Measurements from ENCODE around the gene PDCD2L. TPM values are rescaled to one million over a fixed set of nuclear protein-coding genes. Genes with fewer than 3 reads are reported as not detected.
"Not testable (repeated sequence)": the region's sequence is repeated elsewhere in the genome, so short reads cannot be mapped to it uniquely, and the experiment has no call there.

PDCD2L gene
- total RNA-seq, 1 experiment from 2014 or later, result 43.4 TPM

DNA sequence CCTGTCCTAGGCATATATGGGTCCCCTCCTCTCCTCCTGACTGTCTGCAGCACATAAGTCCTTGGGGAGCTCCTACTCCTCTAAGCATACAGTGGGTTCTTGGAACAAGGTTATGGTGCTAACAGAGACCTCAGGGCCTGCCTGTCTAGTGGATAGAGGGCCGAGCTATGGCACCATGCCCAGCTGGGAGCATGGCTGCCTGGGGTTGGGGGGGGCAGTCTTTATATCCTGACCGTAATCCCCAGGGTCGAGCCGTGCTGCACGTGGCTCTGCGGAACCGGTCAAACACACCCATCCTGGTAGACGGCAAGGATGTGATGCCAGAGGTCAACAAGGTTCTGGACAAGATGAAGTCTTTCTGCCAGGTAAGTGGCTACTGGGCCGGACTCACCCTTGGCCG is 35.9 kb upstream of the PDCD2L start:
- Mint-ChIP-seq H3K9me3 (no peaks in the 10 kb centered on the region), H3K4me1 (peaks cover 26% of the 10 kb centered on the region), H3K36me3 (peaks cover 49% of the 10 kb centered on the region), H3K4me3 (no peak overlapping the region), H3K27ac (no peak overlapping the region), H3K27me3 (ENCODE audit: low read depth) (no peaks in the 10 kb centered on the region)
- ATAC-seq, result no peak
- DNase-seq (ENCODE audit: low spot score), result no peak
- TF ChIP-seq, protein P1, sequence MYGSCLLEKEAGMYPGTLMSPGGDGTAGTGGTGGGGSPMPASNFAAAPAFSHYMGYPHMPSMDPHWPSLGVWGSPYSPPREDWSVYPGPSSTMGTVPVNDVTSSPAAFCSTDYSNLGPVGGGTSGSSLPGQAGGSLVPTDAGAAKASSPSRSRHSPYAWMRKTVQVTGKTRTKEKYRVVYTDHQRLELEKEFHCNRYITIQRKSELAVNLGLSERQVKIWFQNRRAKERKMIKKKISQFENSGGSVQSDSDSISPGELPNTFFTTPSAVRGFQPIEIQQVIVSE (CRISPR knock-in tag; IDR thresholded peaks at IDR 0.05; ENCODE audit: borderline replicate concordance), result no peak
- TF ChIP-seq MYBL2 (CRISPR knock-in tag; IDR thresholded peaks at IDR 0.05), result no peak
- TF ChIP-seq, protein P2, sequence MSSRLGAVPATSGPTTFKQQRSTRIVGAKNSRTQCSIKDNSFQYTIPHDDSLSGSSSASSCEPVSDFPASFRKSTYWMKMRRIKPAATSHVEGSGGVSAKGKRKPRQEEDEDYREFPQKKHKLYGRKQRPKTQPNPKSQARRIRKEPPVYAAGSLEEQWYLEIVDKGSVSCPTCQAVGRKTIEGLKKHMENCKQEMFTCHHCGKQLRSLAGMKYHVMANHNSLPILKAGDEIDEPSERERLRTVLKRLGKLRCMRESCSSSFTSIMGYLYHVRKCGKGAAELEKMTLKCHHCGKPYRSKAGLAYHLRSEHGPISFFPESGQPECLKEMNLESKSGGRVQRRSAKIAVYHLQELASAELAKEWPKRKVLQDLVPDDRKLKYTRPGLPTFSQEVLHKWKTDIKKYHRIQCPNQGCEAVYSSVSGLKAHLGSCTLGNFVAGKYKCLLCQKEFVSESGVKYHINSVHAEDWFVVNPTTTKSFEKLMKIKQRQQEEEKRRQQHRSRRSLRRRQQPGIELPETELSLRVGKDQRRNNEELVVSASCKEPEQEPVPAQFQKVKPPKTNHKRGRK (CRISPR knock-in tag; IDR thresholded peaks at IDR 0.05; ENCODE audit: borderline replicate concordance), result no peak
- CTCF ChIA-PET, result interaction anchor here (1.9 kb wide), 1 partner anchor 9 kb away, joined by 6 read pairs; no protein-coding TSS in a partner anchor
- POLR2A ChIA-PET, result interaction anchor here (0.6 kb wide), 1 partner anchor 9 kb away, joined by 3 read pairs; no protein-coding TSS in a partner anchor

GRCh38 chr19:34369166-34369565 is 35.0 kb upstream of the PDCD2L start:
- ATAC-seq; POLR2A ChIA-PET; DNase-seq (ENCODE audit: low spot score); H3K4me3 Mint-ChIP-seq; H3K9me3 Mint-ChIP-seq; H3K27ac Mint-ChIP-seq; H3K27me3 Mint-ChIP-seq (ENCODE audit: low read depth): not testable (repeated sequence)
- Mint-ChIP-seq H3K36me3 (peaks cover 54% of the 10 kb centered on the region), H3K4me1 (peaks cover 24% of the 10 kb centered on the region)
- CTCF ChIA-PET, result interaction anchor here (1.9 kb wide), 1 partner anchor 10 kb away, joined by 6 read pairs; no protein-coding TSS in a partner anchor

- Mint-ChIP-seq H3K4me1 (peaks cover 17% of the 10 kb centered on the region), H3K9me3 (no peaks in the 10 kb centered on the region), H3K27ac (0 out of 2 replicates have a peak overlapping the region, but pooled peaks have one; percentile 60), H3K27me3 (ENCODE audit: low read depth) (no peaks in the 10 kb centered on the region), H3K36me3 (peaks cover 63% of the 10 kb centered on the region), H3K4me3 (no peak overlapping the region)
- POLR2A ChIA-PET, result no interaction called here
- no peak for DNase-seq (ENCODE audit: low spot score)
- TF ChIP-seq ZNF232 (CRISPR knock-in tag; IDR thresholded peaks at IDR 0.05), result no peak
- no peak for TF ChIP-seq EMX1 (CRISPR knock-in tag; IDR thresholded peaks at IDR 0.05)
- TF ChIP-seq KAT7 (CRISPR knock-in tag; IDR thresholded peaks at IDR 0.05; ENCODE audit: borderline replicate concordance), result no peak
- ATAC-seq, result no peak
- CTCF ChIA-PET, result interaction anchor here (1.9 kb wide), 1 partner anchor 11 kb away, joined by 6 read pairs; no protein-coding TSS in a partner anchor
These were observed 34.1 kb upstream of the PDCD2L start for GRCh38 chr19:34370117-34370516.

GRCh38 chr19:34370983-34371382 is 33.2 kb upstream of the PDCD2L start:
- H3K4me1 Mint-ChIP-seq, result peaks cover 12% of the 10 kb centered on the region
- no peaks in the 10 kb centered on the region for H3K27me3 Mint-ChIP-seq (ENCODE audit: low read depth)
- DNase-seq (ENCODE audit: low spot score) (no peak), ATAC-seq (no peak)
- no peaks in the 10 kb centered on the region for H3K9me3 Mint-ChIP-seq
- H3K27ac Mint-ChIP-seq, result peak overlapping the region; percentile 7; the same call in 1 of the 2 replicates
- no peak overlapping the region for H3K4me3 Mint-ChIP-seq
- no peak for TF ChIP-seq NR1H2 (CRISPR knock-in tag; IDR thresholded peaks at IDR 0.05)
- no peak for TF ChIP-seq ZNF232 (CRISPR knock-in tag; IDR thresholded peaks at IDR 0.05)
- TF ChIP-seq ZNF396 (CRISPR knock-in tag; IDR thresholded peaks at IDR 0.05; ENCODE audit: borderline replicate concordance), result no peak
- TF ChIP-seq JUN (CRISPR knock-in tag; IDR thresholded peaks at IDR 0.05), result no peak
- no peak for TF ChIP-seq GABPB1 (CRISPR knock-in tag; IDR thresholded peaks at IDR 0.05)
- no peak for TF ChIP-seq FOXP1 (CRISPR knock-in tag; IDR thresholded peaks at IDR 0.05; ENCODE audit: borderline replicate concordance)
- no peak for TF ChIP-seq IRF1 (CRISPR knock-in tag; IDR thresholded peaks at IDR 0.05)
- TF ChIP-seq, protein P1 (CRISPR knock-in tag; IDR thresholded peaks at IDR 0.05; ENCODE audit: borderline replicate concordance), result no peak
- TF ChIP-seq TP53 (CRISPR knock-in tag; IDR thresholded peaks at IDR 0.05), result no peak
- TF ChIP-seq ELF4 (CRISPR knock-in tag; IDR thresholded peaks at IDR 0.05; ENCODE audit: low read depth), result no peak
- TF ChIP-seq ZNF121 (CRISPR knock-in tag; IDR thresholded peaks at IDR 0.05), result no peak
- no peak for TF ChIP-seq GRHL2 (CRISPR knock-in tag; IDR thresholded peaks at IDR 0.05; ENCODE audit: insufficient replicate concordance, severe bottlenecking)
- TF ChIP-seq ZNF263 (CRISPR knock-in tag; IDR thresholded peaks at IDR 0.05; ENCODE audit: low read depth), result no peak
- TF ChIP-seq TCF7 (CRISPR knock-in tag; IDR thresholded peaks at IDR 0.05; ENCODE audit: low read depth), result no peak
- no peak for TF ChIP-seq ZNF671 (CRISPR knock-in tag; IDR thresholded peaks at IDR 0.05)
- POLR2A ChIA-PET, result no interaction called here
- CTCF ChIA-PET, result no interaction called here
- peaks cover 67% of the 10 kb centered on the region for H3K36me3 Mint-ChIP-seq

Measured in WTC11 (cell line).